ENCODE results near the gene NTHL1. TPM values are rescaled to one million over a fixed set of nuclear protein-coding genes. Genes with fewer than 3 reads are reported as not detected.

The NTHL1 gene
- total RNA-seq, 1 donor from 2014 or later: 13.7 TPM

DNA sequence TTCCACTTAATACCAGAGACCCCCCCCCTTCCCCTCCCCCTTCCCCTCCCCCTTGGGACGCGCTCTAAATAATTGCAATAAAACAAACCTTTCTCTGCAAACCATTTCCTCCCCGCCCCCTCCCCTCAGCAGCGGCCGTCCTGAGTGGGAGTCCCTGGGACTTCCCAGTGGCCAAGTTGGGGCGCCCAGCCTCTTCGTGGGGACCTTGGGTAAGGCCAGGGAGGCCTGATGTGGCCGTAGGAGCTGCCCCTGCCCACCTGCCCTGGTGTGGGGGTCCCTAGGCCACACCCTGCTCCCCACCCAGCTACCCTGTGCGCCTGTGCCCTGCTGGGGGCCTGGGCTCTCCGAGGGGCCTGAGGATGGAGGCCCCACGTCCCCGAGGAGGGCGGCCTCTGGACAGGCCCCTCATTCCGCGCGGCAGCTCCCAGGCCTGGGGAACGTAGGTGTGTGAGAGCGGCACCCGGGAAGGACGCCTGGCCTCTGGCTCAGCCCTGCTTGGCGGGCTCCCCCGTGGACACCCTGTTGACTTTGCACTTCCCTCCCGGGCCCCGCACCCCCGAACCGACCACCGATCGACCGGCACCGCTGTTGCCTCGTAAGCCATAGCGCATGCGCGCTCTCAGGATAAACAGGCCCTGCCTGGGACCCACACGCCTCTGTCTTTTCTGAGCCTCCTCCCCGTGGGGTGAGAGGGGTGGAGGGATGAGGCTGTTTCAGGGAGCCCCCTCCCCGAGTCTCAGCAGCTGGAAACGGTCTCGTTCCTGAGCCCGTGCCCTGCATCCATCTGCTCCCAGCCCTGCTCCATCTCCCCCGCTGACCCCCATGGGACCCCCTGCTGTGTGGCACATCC, 9.0 kb downstream of the NTHL1 start:
- peaks cover 3% of the 10 kb centered on the region for H4K20me1 ChIP-seq (ENCODE audit: insufficient read depth, low read length)
- peak overlapping the region; percentile 56 for H3K9ac ChIP-seq (ENCODE audit: low read length)
- Mint-ChIP-seq H3K4me3 (ENCODE audit: unreplicated experiment) (no peak overlapping the region), H3K4me1 (ENCODE audit: low read depth, unreplicated experiment) (peaks cover 9% of the 10 kb centered on the region), H3K36me3 (ENCODE audit: low read depth, unreplicated experiment) (no peaks in the 10 kb centered on the region), H3K27me3 (ENCODE audit: low read depth, unreplicated experiment) (no peaks in the 10 kb centered on the region), H3K27ac (ENCODE audit: unreplicated experiment) (no peak overlapping the region), H3K9me3 (ENCODE audit: unreplicated experiment) (no peaks in the 10 kb centered on the region)
- H2AFZ ChIP-seq (ENCODE audit: low read depth, low read length): no peak overlapping the region
- no peaks in the 10 kb centered on the region for H3K9me3 ChIP-seq (ENCODE audit: insufficient read depth, low read depth, low read length)
- no peaks in the 10 kb centered on the region for H3K27me3 ChIP-seq (ENCODE audit: insufficient read depth, low read length)
- H3K27ac ChIP-seq (ENCODE audit: low read depth, low read length): peak overlapping the region; percentile 41
- no peak for FAIRE-seq
- no peak for DNase-seq (ENCODE audit: low read depth)
- H3K4me2 ChIP-seq (ENCODE audit: low read length): peak overlapping the region; percentile 34
- H3K79me2 ChIP-seq (ENCODE audit: insufficient read depth, low read length): peaks cover 38% of the 10 kb centered on the region
- H3K4me3 ChIP-seq (ENCODE audit: insufficient read depth, low read depth, low read length): no peak overlapping the region
- TF ChIP-seq, protein P1, sequence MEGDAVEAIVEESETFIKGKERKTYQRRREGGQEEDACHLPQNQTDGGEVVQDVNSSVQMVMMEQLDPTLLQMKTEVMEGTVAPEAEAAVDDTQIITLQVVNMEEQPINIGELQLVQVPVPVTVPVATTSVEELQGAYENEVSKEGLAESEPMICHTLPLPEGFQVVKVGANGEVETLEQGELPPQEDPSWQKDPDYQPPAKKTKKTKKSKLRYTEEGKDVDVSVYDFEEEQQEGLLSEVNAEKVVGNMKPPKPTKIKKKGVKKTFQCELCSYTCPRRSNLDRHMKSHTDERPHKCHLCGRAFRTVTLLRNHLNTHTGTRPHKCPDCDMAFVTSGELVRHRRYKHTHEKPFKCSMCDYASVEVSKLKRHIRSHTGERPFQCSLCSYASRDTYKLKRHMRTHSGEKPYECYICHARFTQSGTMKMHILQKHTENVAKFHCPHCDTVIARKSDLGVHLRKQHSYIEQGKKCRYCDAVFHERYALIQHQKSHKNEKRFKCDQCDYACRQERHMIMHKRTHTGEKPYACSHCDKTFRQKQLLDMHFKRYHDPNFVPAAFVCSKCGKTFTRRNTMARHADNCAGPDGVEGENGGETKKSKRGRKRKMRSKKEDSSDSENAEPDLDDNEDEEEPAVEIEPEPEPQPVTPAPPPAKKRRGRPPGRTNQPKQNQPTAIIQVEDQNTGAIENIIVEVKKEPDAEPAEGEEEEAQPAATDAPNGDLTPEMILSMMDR (IDR thresholded peaks at IDR 0.05; ENCODE audit: insufficient read depth, low read depth, low read length): no peak
- no peak for TF ChIP-seq EZH2 (IDR thresholded peaks at IDR 0.05; ENCODE audit: insufficient read depth, low read length)
- H3K4me1 ChIP-seq (ENCODE audit: insufficient read depth, low read length): peaks cover 68% of the 10 kb centered on the region
- no peaks in the 10 kb centered on the region for H3K36me3 ChIP-seq (ENCODE audit: insufficient read depth, low read length)

DNA sequence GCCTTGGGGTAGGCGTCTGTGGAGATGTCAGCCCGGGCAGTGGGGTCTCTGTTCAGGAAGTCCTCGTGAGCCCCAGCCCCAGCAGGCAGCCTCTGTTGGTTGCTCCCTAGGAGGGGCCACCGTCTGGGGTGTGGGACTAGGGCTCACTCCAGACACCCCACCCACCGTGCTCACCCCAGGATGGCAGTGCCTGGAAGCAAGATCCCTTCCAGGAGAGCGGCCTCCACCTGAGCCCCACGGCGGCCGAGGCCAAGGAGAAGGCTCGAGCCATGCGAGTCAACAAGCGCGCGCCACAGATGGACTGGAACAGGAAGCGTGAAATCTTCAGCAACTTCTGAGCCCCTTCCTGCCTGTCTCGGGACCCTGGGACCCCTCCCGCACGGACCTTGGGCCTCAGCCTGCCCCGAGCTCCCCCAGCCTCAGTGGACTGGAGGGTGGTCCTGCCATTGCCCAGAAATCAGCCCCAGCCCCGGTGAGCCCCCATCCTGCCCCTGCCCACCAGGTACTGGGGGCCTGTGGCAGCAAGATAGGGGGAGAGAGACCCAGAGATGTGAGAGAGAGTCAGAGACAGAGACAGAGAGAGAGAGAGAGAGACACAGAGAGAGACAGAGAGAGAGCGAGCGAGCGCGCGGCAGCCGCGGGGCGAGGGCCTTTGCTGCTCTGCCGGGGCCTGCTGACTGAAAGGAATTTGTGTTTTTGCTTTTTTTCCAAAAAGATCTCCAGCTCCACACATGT, 9.8 kb downstream of the NTHL1 start:
- H3K4me1 ChIP-seq (ENCODE audit: insufficient read depth, low read length): peaks cover 76% of the 10 kb centered on the region
- Mint-ChIP-seq H3K27me3 (ENCODE audit: low read depth, unreplicated experiment) (no peaks in the 10 kb centered on the region), H3K4me3 (ENCODE audit: unreplicated experiment) (no peak overlapping the region), H3K36me3 (ENCODE audit: low read depth, unreplicated experiment) (no peaks in the 10 kb centered on the region), H3K4me1 (ENCODE audit: low read depth, unreplicated experiment) (peaks cover 10% of the 10 kb centered on the region), H3K9me3 (ENCODE audit: unreplicated experiment) (no peaks in the 10 kb centered on the region), H3K27ac (ENCODE audit: unreplicated experiment) (no peak overlapping the region)
- H4K20me1 ChIP-seq (ENCODE audit: insufficient read depth, low read length): peaks cover 3% of the 10 kb centered on the region
- H3K36me3 ChIP-seq (ENCODE audit: insufficient read depth, low read length): no peaks in the 10 kb centered on the region
- H3K27ac ChIP-seq (ENCODE audit: low read depth, low read length): no peak overlapping the region
- TF ChIP-seq, protein P1 (IDR thresholded peaks at IDR 0.05; ENCODE audit: insufficient read depth, low read depth, low read length): no peak
- no peak for TF ChIP-seq EZH2 (IDR thresholded peaks at IDR 0.05; ENCODE audit: insufficient read depth, low read length)
- H3K9me3 ChIP-seq (ENCODE audit: insufficient read depth, low read depth, low read length): no peaks in the 10 kb centered on the region
- H3K27me3 ChIP-seq (ENCODE audit: insufficient read depth, low read length): no peaks in the 10 kb centered on the region
- no peak overlapping the region for H3K9ac ChIP-seq (ENCODE audit: low read length)
- no peak for FAIRE-seq
- no peak overlapping the region for H3K4me2 ChIP-seq (ENCODE audit: low read length)
- peaks cover 45% of the 10 kb centered on the region for H3K79me2 ChIP-seq (ENCODE audit: insufficient read depth, low read length)
- H2AFZ ChIP-seq (ENCODE audit: low read depth, low read length): no peak overlapping the region
- H3K4me3 ChIP-seq (ENCODE audit: insufficient read depth, low read depth, low read length): no peak overlapping the region
- no peak for DNase-seq (ENCODE audit: low read depth)

Data from astrocyte (in vitro differentiated cells and primary cell).